Measurements from ENCODE around the gene ARRB1.

The ARRB1 gene

GRCh38 chr11:75289919-75290318, 61.5 kb downstream of the ARRB1 start:
- H3K4me1 ChIP-seq (ENCODE audit: insufficient read depth, low read length), result no peaks in the 10 kb centered on the region
- no peaks in the 10 kb centered on the region for H3K9me3 ChIP-seq (ENCODE audit: insufficient read depth, low read depth, low read length)
- no peaks in the 10 kb centered on the region for H3K27me3 ChIP-seq (ENCODE audit: insufficient read depth, low read length)
- 93% methylated on average over 12 of the region's 12 CpGs for WGBS
- no peak overlapping the region for H3K4me3 ChIP-seq (ENCODE audit: low read length)
- H3K27ac ChIP-seq (ENCODE audit: low read depth, low read length), result no peak overlapping the region
- 0 out of 2 replicates have a peak, but pooled peaks cover 2% of the 10 kb centered on the region for H3K36me3 ChIP-seq (ENCODE audit: insufficient read depth, low read length)
- H3K9ac ChIP-seq (ENCODE audit: low read depth, low read length), result no peak overlapping the region

GRCh38 chr11:75289511-75289760, 62.0 kb downstream of the ARRB1 start:
- no peaks in the 10 kb centered on the region for H3K9me3 ChIP-seq (ENCODE audit: insufficient read depth, low read depth, low read length)
- WGBS, result 95% methylated on average over 6 of the region's 6 CpGs

GRCh38 chr11:75287579-75287978, 63.9 kb downstream of the ARRB1 start:
- Histone ChIP-seq H3K9me3 (ENCODE audit: insufficient read depth, low read depth, low read length) (no peaks in the 10 kb centered on the region), H3K4me1 (ENCODE audit: insufficient read depth, low read length) (peaks cover 3% of the 10 kb centered on the region; the same call in 1 of the 2 replicates), H3K4me3 (ENCODE audit: low read length) (no peak overlapping the region), H3K9ac (ENCODE audit: low read depth, low read length) (no peak overlapping the region), H3K27ac (ENCODE audit: low read depth, low read length) (no peak overlapping the region), H3K27me3 (ENCODE audit: insufficient read depth, low read length) (no peaks in the 10 kb centered on the region), H3K36me3 (ENCODE audit: insufficient read depth, low read length) (0 out of 2 replicates have a peak, but pooled peaks cover 8% of the 10 kb centered on the region)
- 97% methylated on average over 17 of the region's 17 CpGs for WGBS

More at GRCh38 chr11:75289511-75289760, 62.0 kb downstream of the ARRB1 start:
- no peaks in the 10 kb centered on the region for H3K4me1 ChIP-seq (ENCODE audit: insufficient read depth, low read length)
- no peak overlapping the region for H3K27ac ChIP-seq (ENCODE audit: low read depth, low read length)
- no peaks in the 10 kb centered on the region for H3K27me3 ChIP-seq (ENCODE audit: insufficient read depth, low read length)
- no peak overlapping the region for H3K9ac ChIP-seq (ENCODE audit: low read depth, low read length)
- 0 out of 2 replicates have a peak, but pooled peaks cover 3% of the 10 kb centered on the region for H3K36me3 ChIP-seq (ENCODE audit: insufficient read depth, low read length)
- H3K4me3 ChIP-seq (ENCODE audit: low read length), result no peak overlapping the region

- Histone ChIP-seq H3K4me3 (ENCODE audit: low read length) (no peak overlapping the region), H3K27ac (ENCODE audit: low read depth, low read length) (no peak overlapping the region), H3K4me1 (ENCODE audit: insufficient read depth, low read length) (peaks cover 3% of the 10 kb centered on the region; the same call in 1 of the 2 replicates), H3K36me3 (ENCODE audit: insufficient read depth, low read length) (peaks cover 12% of the 10 kb centered on the region; the same call in 1 of the 2 replicates), H3K9ac (ENCODE audit: low read depth, low read length) (no peak overlapping the region), H3K9me3 (ENCODE audit: insufficient read depth, low read depth, low read length) (no peaks in the 10 kb centered on the region), H3K27me3 (ENCODE audit: insufficient read depth, low read length) (no peaks in the 10 kb centered on the region)
- WGBS, result 93% methylated on average over 14 of the region's 14 CpGs
These were observed 64.5 kb downstream of the ARRB1 start for GRCh38 chr11:75286826-75287465.

GRCh38 chr11:75285776-75286360, 65.6 kb downstream of the ARRB1 start:
- Histone ChIP-seq H3K27me3 (ENCODE audit: insufficient read depth, low read length) (no peaks in the 10 kb centered on the region), H3K4me3 (ENCODE audit: low read length) (no peak overlapping the region), H3K4me1 (ENCODE audit: insufficient read depth, low read length) (peaks cover 3% of the 10 kb centered on the region; the same call in 1 of the 2 replicates), H3K27ac (ENCODE audit: low read depth, low read length) (no peak overlapping the region), H3K9ac (ENCODE audit: low read depth, low read length) (no peak overlapping the region), H3K36me3 (ENCODE audit: insufficient read depth, low read length) (peaks cover 16% of the 10 kb centered on the region), H3K9me3 (ENCODE audit: insufficient read depth, low read depth, low read length) (no peaks in the 10 kb centered on the region)
- WGBS, result 94% methylated on average over 5 of the region's 5 CpGs

GRCh38 chr11:75283391-75283931, 68.0 kb downstream of the ARRB1 start:
- Histone ChIP-seq H3K9me3 (ENCODE audit: insufficient read depth, low read depth, low read length) (no peaks in the 10 kb centered on the region), H3K4me3 (ENCODE audit: low read length) (no peak overlapping the region), H3K4me1 (ENCODE audit: insufficient read depth, low read length) (peaks cover 3% of the 10 kb centered on the region; the same call in 1 of the 2 replicates), H3K27me3 (ENCODE audit: insufficient read depth, low read length) (no peaks in the 10 kb centered on the region), H3K27ac (ENCODE audit: low read depth, low read length) (no peak overlapping the region), H3K36me3 (ENCODE audit: insufficient read depth, low read length) (peaks cover 22% of the 10 kb centered on the region), H3K9ac (ENCODE audit: low read depth, low read length) (no peak overlapping the region)
- 86% methylated on average over 15 of the region's 16 CpGs for WGBS

- WGBS, result 93% methylated on average over 10 of the region's 10 CpGs
- peaks cover 40% of the 10 kb centered on the region for H3K36me3 ChIP-seq (ENCODE audit: insufficient read depth, low read length)
- no peaks in the 10 kb centered on the region for H3K27me3 ChIP-seq (ENCODE audit: insufficient read depth, low read length)
- no peak overlapping the region for H3K9ac ChIP-seq (ENCODE audit: low read depth, low read length)
- no peak overlapping the region for H3K4me3 ChIP-seq (ENCODE audit: low read length)
- peaks cover 3% of the 10 kb centered on the region; the same call in 1 of the 2 replicates for H3K4me1 ChIP-seq (ENCODE audit: insufficient read depth, low read length)
- H3K27ac ChIP-seq (ENCODE audit: low read depth, low read length), result no peak overlapping the region
- no peaks in the 10 kb centered on the region for H3K9me3 ChIP-seq (ENCODE audit: insufficient read depth, low read depth, low read length)
These were observed 69.9 kb downstream of the ARRB1 start for GRCh38 chr11:75281469-75282095.

- peaks cover 4% of the 10 kb centered on the region; the same call in 1 of the 2 replicates for H3K4me1 ChIP-seq (ENCODE audit: insufficient read depth, low read length)
- no peak overlapping the region for H3K4me3 ChIP-seq (ENCODE audit: low read length)
- peaks cover 46% of the 10 kb centered on the region for H3K36me3 ChIP-seq (ENCODE audit: insufficient read depth, low read length)
- no peak overlapping the region for H3K9ac ChIP-seq (ENCODE audit: low read depth, low read length)
- WGBS, result 92% methylated on average over 15 of the region's 15 CpGs
- H3K27ac ChIP-seq (ENCODE audit: low read depth, low read length), result no peak overlapping the region; the same call in 1 of the 2 replicates
- no peaks in the 10 kb centered on the region for H3K27me3 ChIP-seq (ENCODE audit: insufficient read depth, low read length)
- no peaks in the 10 kb centered on the region for H3K9me3 ChIP-seq (ENCODE audit: insufficient read depth, low read depth, low read length)
These were observed 70.5 kb downstream of the ARRB1 start for GRCh38 chr11:75280770-75281468.

GRCh38 chr11:75280227-75280701, 71.2 kb downstream of the ARRB1 start:
- 49% methylated on average over 9 of the region's 9 CpGs for WGBS
- no peak overlapping the region; the same call in 1 of the 2 replicates for H3K27ac ChIP-seq (ENCODE audit: low read depth, low read length)
- H3K27me3 ChIP-seq (ENCODE audit: insufficient read depth, low read length), result no peaks in the 10 kb centered on the region
- no peak overlapping the region for H3K9ac ChIP-seq (ENCODE audit: low read depth, low read length)
- no peaks in the 10 kb centered on the region for H3K9me3 ChIP-seq (ENCODE audit: insufficient read depth, low read depth, low read length)
- H3K36me3 ChIP-seq (ENCODE audit: insufficient read depth, low read length), result peaks cover 53% of the 10 kb centered on the region
- H3K4me3 ChIP-seq (ENCODE audit: low read length), result no peak overlapping the region
- peaks cover 6% of the 10 kb centered on the region; the same call in 1 of the 2 replicates for H3K4me1 ChIP-seq (ENCODE audit: insufficient read depth, low read length)

GRCh38 chr11:75279273-75279672, 72.2 kb downstream of the ARRB1 start:
- H3K27me3 ChIP-seq (ENCODE audit: insufficient read depth, low read length), result no peaks in the 10 kb centered on the region
- no peak overlapping the region for H3K9ac ChIP-seq (ENCODE audit: low read depth, low read length)
- H3K4me3 ChIP-seq (ENCODE audit: low read length), result no peak overlapping the region
- 96% methylated on average over 5 of the region's 5 CpGs for WGBS
- peaks cover 6% of the 10 kb centered on the region; the same call in 1 of the 2 replicates for H3K4me1 ChIP-seq (ENCODE audit: insufficient read depth, low read length)
- H3K27ac ChIP-seq (ENCODE audit: low read depth, low read length), result no peak overlapping the region
- H3K36me3 ChIP-seq (ENCODE audit: insufficient read depth, low read length), result peaks cover 50% of the 10 kb centered on the region
- no peaks in the 10 kb centered on the region for H3K9me3 ChIP-seq (ENCODE audit: insufficient read depth, low read depth, low read length)

Measured in HUES64 (cell line).